Right lobe of liver (tissue), 6 donors: ENCODE data around the gene AGRN. TPM values are rescaled to one million over a fixed set of nuclear protein-coding genes. Genes with fewer than 3 reads are reported as not detected.

Source experiments
- ATAC-seq, 4 donors: fragments of 200-7000 bp; cut with Tn5 transposase; one replicate each; pipeline ENCODE4 v1.9.1; 2020; ENCODE audit warnings: mild to moderate bottlenecking in 4 of 4, moderate library complexity in 4 of 4
- DNase-seq, 3 donors: peaks; one replicate each; pipeline ENCODE4 v3.0.0-alpha.2; 2020
- H3K27ac ChIP-seq, 3 donors: fragments of 200-600 bp; one replicate each; pipeline ENCODE4 v1.8.0; 2022
- H3K27me3 ChIP-seq, 2 donors: fragments of 200-600 bp; one replicate each; pipeline ENCODE4 v1.8.0; 2022
- H3K36me3 ChIP-seq, 4 donors: fragments of 200-600 bp; sonication (generic) in 1 of 4; one replicate each; pipeline versions ENCODE4 v1.5.1 to v1.8.0; 2017 to 2022; ENCODE audit warnings: control low read depth in 1 of 4
- H3K4me1 ChIP-seq, 4 donors: fragments of 200-600 bp; sonication (generic) in 1 of 4; one replicate each; pipeline versions ENCODE4 v1.5.1 to v1.8.0; 2017 to 2022; ENCODE audit warnings: control low read depth in 1 of 4
- H3K4me3 ChIP-seq, 3 donors: fragments of 200-600 bp; one replicate each; pipeline ENCODE4 v1.8.0; 2022
- H3K9me3 ChIP-seq, 4 donors: fragments of 200-600 bp; sonication (generic) in 1 of 4; one replicate each; pipeline versions ENCODE4 v1.5.1 to v1.8.0; 2017 to 2022; ENCODE audit warnings: control low read depth in 1 of 4
- CTCF ChIP-seq, 4 donors: fragments of 200-600 bp in 3 of 4; fragments of 450-650 bp in 1 of 4; IDR thresholded peaks; one replicate each; pipeline versions ENCODE4 v1.5.1 to v1.8.0; 2016 to 2022; ENCODE audit warnings: antibody characterized with exemption in 4 of 4, mild to moderate bottlenecking in 2 of 4
- POLR2A ChIP-seq: fragments of 450-650 bp; IDR thresholded peaks from one replicate; pipeline ENCODE4 v1.6.1; 2017; ENCODE audit warnings: antibody characterized with exemption, mild to moderate bottlenecking
- WGBS: methylation state at CpG from one replicate; pipeline ENCODE4 v1.1.6; 2018; ENCODE audit warnings: low coverage, low lambda C conversion rate; ENCODE audit not compliant: insufficient coverage; ENCODE audit errors: missing lambda C conversion rate; 5-methylcytosine and 5-hydroxymethylcytosine counted together
- intact Hi-C, 2 donors: fragments of 100-400 bp; cut with DNase I; formaldehyde crosslinking; loops; one replicate each; pipeline versions ENCODE4 v1.11.2 to v1.14.1; 2022
- total RNA-seq, 6 experiments: library from RNA; depleted of rRNA in 2 of 6; stranded (reverse); fragments of >200 nt in 2 of 6; fragmentation: NEBNext Ultra II Directional in 3 of 6; extraction: Animal tissue kit (Norgen Biotek cat#: 25700) in 3 of 6; gene quantifications; one replicate each; pipeline versions ENCODE4 v1.1.0 to v1.2.4, GENCODE V29; 2016 to 2023
- donor health status: DM: no; HTN: yes; CAD: no.
- donor health status: DM: no; HTN: no; CAD: no.
- donor health status: DM: no; HTN: no; CAD: no.
- donor health status: DM: no; HTN: yes; CAD: no.
- donor health status: DM: no; HTN: yes; CAD: no.

The AGRN gene
- total RNA-seq, 6 experiments from 2014 or later: 14.2 to 44.5 (median 35.2) TPM

- H3K36me3 ChIP-seq: no peaks in the 10 kb centered on the region
- TF ChIP-seq CTCF (IDR thresholded peaks at IDR 0.05) (no peak), POLR2A (no peak)
- no peak overlapping the region for H3K4me3 ChIP-seq
- ATAC-seq: no peak
- no peak for DNase-seq
- 55% methylated on average over 4 of the region's 13 CpGs for WGBS
- intact Hi-C loops: no loop called here
- no peak overlapping the region for H3K27ac ChIP-seq
- no peaks in the 10 kb centered on the region for H3K27me3 ChIP-seq
- no peaks in the 10 kb centered on the region for H3K9me3 ChIP-seq
- H3K4me1 ChIP-seq: peaks cover 0 to 10% (median 5%) of the 10 kb centered on the region in 4 donors
These were observed 3.8 kb downstream of the AGRN start for GRCh38 chr1:1023700-1024099.

- Histone ChIP-seq H3K27ac (no peak overlapping the region), H3K4me3 (no peak overlapping the region), H3K27me3 (no peaks in the 10 kb centered on the region), H3K4me1 (peaks cover 0 to 9% (median 3%) of the 10 kb centered on the region in 4 donors), H3K9me3 (no peaks in the 10 kb centered on the region), H3K36me3 (no peaks in the 10 kb centered on the region)
- intact Hi-C loops: no loop called here
- TF ChIP-seq POLR2A: no peak
- no peak for TF ChIP-seq CTCF (IDR thresholded peaks at IDR 0.05)
- ATAC-seq: no peak
- DNase-seq: no peak
- no CpG with 5 or more reads among the region's 9 CpGs for WGBS
These were observed 4.3 kb downstream of the AGRN start for GRCh38 chr1:1024149-1024770.

- TF ChIP-seq POLR2A: peak; percentile 30
- no peak for TF ChIP-seq CTCF (IDR thresholded peaks at IDR 0.05)
- DNase-seq (no peak), ATAC-seq (peak in 2 of 4 donors; percentile 3 to 14)
- Histone ChIP-seq H3K27ac (no peak overlapping the region), H3K36me3 (no peaks in the 10 kb centered on the region), H3K4me3 (no peak overlapping the region), H3K27me3 (no peaks in the 10 kb centered on the region), H3K9me3 (no peaks in the 10 kb centered on the region), H3K4me1 (peaks cover 0 to 9% (median 3%) of the 10 kb centered on the region in 4 donors)
- intact Hi-C loops: no loop called here
- 60% methylated on average over 1 of the region's 31 CpGs for WGBS
These were observed 5.1 kb downstream of the AGRN start for GRCh38 chr1:1024771-1025699.

GRCh38 chr1:1025730-1026129 lies 5.8 kb downstream of the AGRN start:
- DNase-seq (no peak), ATAC-seq (no peak)
- no peak for TF ChIP-seq POLR2A
- no peak for TF ChIP-seq CTCF (IDR thresholded peaks at IDR 0.05)
- H3K36me3 ChIP-seq: no peaks in the 10 kb centered on the region
- intact Hi-C loops: no loop called here
- H3K4me3 ChIP-seq: no peak overlapping the region
- 92% methylated on average over 2 of the region's 10 CpGs for WGBS
- peaks cover 0 to 6% (median under 1%) of the 10 kb centered on the region in 4 donors for H3K4me1 ChIP-seq
- H3K27ac ChIP-seq: no peak overlapping the region
- H3K9me3 ChIP-seq: no peaks in the 10 kb centered on the region
- no peaks in the 10 kb centered on the region for H3K27me3 ChIP-seq
